ENCODE measurements around the gene NOX1. TPM values are rescaled to one million over a fixed set of nuclear protein-coding genes. Genes with fewer than 3 reads are reported as not detected.

The NOX1 gene
- total and polyA plus RNA-seq, 7 experiments from 2014 or later, result 0.12 TPM; not detected in 6

- no peak overlapping the region for H3K4me3 ChIP-seq (ENCODE audit: low read length)
- H3K27me3 Mint-ChIP-seq, result no peaks in the 10 kb centered on the region
- intact Hi-C loops (cut with micrococcal nuclease), result no loop called here
- no peak overlapping the region for H3K27ac Mint-ChIP-seq
- no peaks in the 10 kb centered on the region for H3K9me3 ChIP-seq (ENCODE audit: control insufficient read depth in 2 of 3, low read length in 3 of 3)
- H3K36me3 ChIP-seq (ENCODE audit: control insufficient read depth in 2 of 3, insufficient read depth in 3 of 3, low read length in 3 of 3), result no peaks in the 10 kb centered on the region
- no peaks in the 10 kb centered on the region for H3K4me1 ChIP-seq (ENCODE audit: control insufficient read depth in 2 of 2, insufficient read depth in 2 of 2, low read length in 2 of 2)
- POLR2A ChIA-PET, result no interaction called here
- CTCF ChIA-PET, result interaction anchor here (0.6 kb wide), 1 partner anchor 15 kb away, joined by 3 read pairs; no protein-coding TSS in a partner anchor
- H3K4me1 Mint-ChIP-seq, result peaks cover 0 to 7% (median 3%) of the 10 kb centered on the region in 7 donors
- H3K4me3 Mint-ChIP-seq, result no peak overlapping the region
- H3K27ac ChIP-seq (ENCODE audit: low read depth, low read length), result no peak overlapping the region
- no peak for ATAC-seq
- H3K27me3 ChIP-seq (ENCODE audit: control insufficient read depth in 2 of 2, insufficient read depth in 2 of 2, low read length in 2 of 2), result no peaks in the 10 kb centered on the region
- peaks cover 0 to 6% (median 3%) of the 10 kb centered on the region in 5 donors for H3K36me3 Mint-ChIP-seq
- H3K9me3 Mint-ChIP-seq, result no peaks in the 10 kb centered on the region
- no peak for DNase-seq
These were observed 9.5 kb upstream of the NOX1 start for GRCh38 chrX:100883654-100884053.

DNA sequence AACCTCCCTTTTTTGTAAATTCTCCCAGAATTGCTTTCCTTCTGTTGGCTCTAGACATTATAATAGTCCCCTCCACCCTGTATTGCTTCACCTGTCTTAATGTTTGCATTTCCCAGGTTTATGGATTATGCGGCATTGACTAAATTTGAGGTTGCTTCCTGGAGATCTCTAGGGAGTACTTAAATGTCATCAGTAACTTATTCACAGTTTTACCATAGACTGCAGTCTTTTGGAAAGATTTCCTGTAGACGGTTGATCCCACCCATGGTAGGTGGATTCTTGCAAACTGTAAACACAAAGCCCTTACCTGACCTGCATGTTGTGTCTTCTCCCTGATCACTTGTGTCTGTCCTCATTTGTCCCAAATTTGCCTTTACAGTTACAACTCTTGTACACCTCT, 6.2 kb upstream of the NOX1 start:
- Histone ChIP-seq H3K27ac (ENCODE audit: low read depth, low read length) (no peak overlapping the region), H3K4me3 (ENCODE audit: low read length) (no peak overlapping the region), H3K27me3 (ENCODE audit: control insufficient read depth in 2 of 2, insufficient read depth in 2 of 2, low read length in 2 of 2) (no peaks in the 10 kb centered on the region), H3K9me3 (ENCODE audit: control insufficient read depth in 2 of 3, low read length in 3 of 3) (no peaks in the 10 kb centered on the region), H3K4me1 (ENCODE audit: control insufficient read depth in 2 of 2, insufficient read depth in 2 of 2, low read length in 2 of 2) (no peaks in the 10 kb centered on the region), H3K36me3 (ENCODE audit: control insufficient read depth in 2 of 3, insufficient read depth in 3 of 3, low read length in 3 of 3) (no peaks in the 10 kb centered on the region)
- Mint-ChIP-seq H3K27me3 (no peaks in the 10 kb centered on the region), H3K36me3 (no peaks in the 10 kb centered on the region), H3K27ac (no peak overlapping the region), H3K9me3 (no peaks in the 10 kb centered on the region), H3K4me3 (no peak overlapping the region), H3K4me1 (peaks cover 0 to 7% (median 3%) of the 10 kb centered on the region in 7 donors)
- DNase-seq (no peak), ATAC-seq (no peak)
- ChIA-PET POLR2A (no interaction called here), CTCF (interaction anchor here (0.7 kb wide), 1 partner anchor 265 kb away, joined by 3 read pairs; no protein-coding TSS in a partner anchor)
- intact Hi-C loops (cut with micrococcal nuclease), result no loop called here

DNA sequence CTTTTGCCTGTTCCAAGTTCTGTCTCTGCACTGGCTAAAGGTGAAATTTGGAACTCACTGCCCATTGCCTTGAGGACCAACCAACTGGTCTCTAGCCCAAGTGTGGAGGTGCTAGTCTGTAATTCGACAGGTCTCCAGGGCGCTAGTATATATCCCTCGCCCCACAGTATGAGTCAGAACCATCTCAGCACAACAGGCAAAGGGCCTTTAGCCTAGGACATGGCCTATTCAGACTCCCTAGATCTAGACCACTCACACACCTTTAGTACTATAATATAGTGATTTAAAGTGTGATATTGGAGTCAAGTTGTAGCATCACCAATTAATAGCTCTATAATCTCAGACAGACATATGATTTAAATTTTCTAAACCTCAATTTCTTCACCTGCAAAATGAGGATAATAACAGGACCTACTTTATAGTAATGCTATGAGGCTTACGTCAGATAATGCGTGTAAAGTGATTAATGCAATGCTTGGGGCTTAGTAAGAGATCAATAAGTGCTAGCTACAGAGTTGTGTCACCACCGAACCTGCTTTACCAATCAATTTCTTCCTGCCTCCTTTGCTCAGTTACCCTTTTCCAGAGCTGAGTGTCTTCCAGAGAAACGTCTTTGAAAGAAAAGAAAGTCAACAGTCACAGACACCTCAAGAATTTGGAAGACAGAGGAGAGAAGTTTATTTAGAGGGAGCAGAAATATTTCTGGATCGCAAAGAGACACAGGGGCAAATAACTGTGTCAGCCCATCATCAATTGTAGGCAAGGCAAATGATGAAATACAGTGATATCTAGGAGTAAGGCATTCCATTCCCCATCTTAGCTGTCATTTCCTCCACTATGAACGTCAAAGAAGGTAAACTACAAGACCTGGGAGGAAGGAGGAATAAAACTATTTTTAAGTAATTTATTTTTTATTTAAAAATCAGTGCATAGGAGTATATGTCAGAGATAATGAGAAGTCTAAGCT, 2.3 kb downstream of the NOX1 start:
- H3K4me1 Mint-ChIP-seq, result no peaks in the 10 kb centered on the region
- H3K27ac ChIP-seq (ENCODE audit: low read depth, low read length), result no peak overlapping the region
- intact Hi-C loops (cut with micrococcal nuclease), result no loop called here
- no peaks in the 10 kb centered on the region for H3K27me3 ChIP-seq (ENCODE audit: control insufficient read depth in 2 of 2, insufficient read depth in 2 of 2, low read length in 2 of 2)
- CTCF ChIA-PET, result no interaction called here
- H3K4me3 Mint-ChIP-seq, result no peak overlapping the region
- peaks cover 0 to 4% (median 0%) of the 10 kb centered on the region in 5 donors for H3K27me3 Mint-ChIP-seq
- no peak overlapping the region for H3K4me3 ChIP-seq (ENCODE audit: low read length)
- no peak overlapping the region for H3K27ac Mint-ChIP-seq
- no peaks in the 10 kb centered on the region for H3K9me3 Mint-ChIP-seq
- no peaks in the 10 kb centered on the region for H3K36me3 Mint-ChIP-seq
- POLR2A ChIA-PET, result no interaction called here
- ATAC-seq, result no peak
- DNase-seq, result no peak
- no peaks in the 10 kb centered on the region for H3K4me1 ChIP-seq (ENCODE audit: control insufficient read depth in 2 of 2, insufficient read depth in 2 of 2, low read length in 2 of 2)
- H3K36me3 ChIP-seq (ENCODE audit: control insufficient read depth in 2 of 3, insufficient read depth in 3 of 3, low read length in 3 of 3), result no peaks in the 10 kb centered on the region
- no peaks in the 10 kb centered on the region for H3K9me3 ChIP-seq (ENCODE audit: control insufficient read depth in 2 of 3, low read length in 3 of 3)

DNA sequence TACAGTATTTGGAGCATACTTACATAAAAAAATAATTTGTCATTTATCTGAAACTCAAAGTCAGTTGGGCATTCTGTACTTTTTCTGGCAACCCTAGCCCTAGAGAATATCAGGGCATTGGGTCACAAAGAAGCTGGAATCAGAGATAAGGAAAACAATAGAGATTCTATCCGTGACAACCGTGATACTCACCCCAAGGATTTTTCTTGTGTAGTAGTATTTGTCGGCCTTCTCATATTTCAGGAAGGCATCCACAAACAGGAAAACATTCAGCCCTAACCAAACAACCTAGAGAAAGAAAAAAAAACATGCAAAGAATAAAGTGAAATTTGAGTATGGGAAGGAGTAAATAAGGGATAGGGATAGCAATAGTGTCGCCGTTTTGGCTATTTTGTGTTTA, 3.6 kb downstream of the NOX1 start:
- Histone ChIP-seq H3K9me3 (ENCODE audit: control insufficient read depth in 2 of 3, low read length in 3 of 3) (no peaks in the 10 kb centered on the region), H3K36me3 (ENCODE audit: control insufficient read depth in 2 of 3, insufficient read depth in 3 of 3, low read length in 3 of 3) (no peaks in the 10 kb centered on the region), H3K27ac (ENCODE audit: low read depth, low read length) (no peak overlapping the region), H3K27me3 (ENCODE audit: control insufficient read depth in 2 of 2, insufficient read depth in 2 of 2, low read length in 2 of 2) (no peaks in the 10 kb centered on the region), H3K4me1 (ENCODE audit: control insufficient read depth in 2 of 2, insufficient read depth in 2 of 2, low read length in 2 of 2) (no peaks in the 10 kb centered on the region), H3K4me3 (ENCODE audit: low read length) (no peak overlapping the region)
- Mint-ChIP-seq H3K27me3 (peaks cover 0 to 4% (median 0%) of the 10 kb centered on the region in 5 donors), H3K4me3 (no peak overlapping the region), H3K9me3 (peaks cover 0 to 1% (median 0%) of the 10 kb centered on the region in 11 donors), H3K27ac (no peak overlapping the region), H3K4me1 (no peaks in the 10 kb centered on the region), H3K36me3 (no peaks in the 10 kb centered on the region)
- ATAC-seq (no peak), DNase-seq (no peak)
- ChIA-PET CTCF (no interaction called here), POLR2A (no interaction called here)
- intact Hi-C loops (cut with micrococcal nuclease), result no loop called here

- H3K9me3 ChIP-seq (ENCODE audit: control insufficient read depth in 2 of 3, low read length in 3 of 3), result no peaks in the 10 kb centered on the region
- H3K4me3 Mint-ChIP-seq, result no peak overlapping the region
- POLR2A ChIA-PET, result no interaction called here
- ATAC-seq, result no peak
- no peaks in the 10 kb centered on the region for H3K36me3 ChIP-seq (ENCODE audit: control insufficient read depth in 2 of 3, insufficient read depth in 3 of 3, low read length in 3 of 3)
- H3K27me3 ChIP-seq (ENCODE audit: control insufficient read depth in 2 of 2, insufficient read depth in 2 of 2, low read length in 2 of 2), result no peaks in the 10 kb centered on the region
- peaks cover 0 to 6% (median 0%) of the 10 kb centered on the region in 5 donors for H3K27me3 Mint-ChIP-seq
- no peaks in the 10 kb centered on the region for H3K36me3 Mint-ChIP-seq
- DNase-seq, result no peak
- H3K27ac Mint-ChIP-seq, result no peak overlapping the region
- intact Hi-C loops (cut with micrococcal nuclease), result no loop called here
- CTCF ChIA-PET, result no interaction called here
- H3K4me1 Mint-ChIP-seq, result no peaks in the 10 kb centered on the region
- H3K27ac ChIP-seq (ENCODE audit: low read depth, low read length), result no peak overlapping the region
- H3K4me1 ChIP-seq (ENCODE audit: control insufficient read depth in 2 of 2, insufficient read depth in 2 of 2, low read length in 2 of 2), result no peaks in the 10 kb centered on the region
- no peak overlapping the region for H3K4me3 ChIP-seq (ENCODE audit: low read length)
- H3K9me3 Mint-ChIP-seq, result peaks cover 0 to 1% (median 0%) of the 10 kb centered on the region in 11 donors
These were observed 5.9 kb downstream of the NOX1 start for GRCh38 chrX:100868273-100868672.

- CTCF ChIA-PET, result no interaction called here
- no peaks in the 10 kb centered on the region for H3K9me3 ChIP-seq (ENCODE audit: control insufficient read depth in 2 of 3, low read length in 3 of 3)
- H3K9me3 Mint-ChIP-seq, result peaks cover 0 to 1% (median 0%) of the 10 kb centered on the region in 11 donors
- H3K4me1 Mint-ChIP-seq, result no peaks in the 10 kb centered on the region
- no peaks in the 10 kb centered on the region for H3K27me3 ChIP-seq (ENCODE audit: control insufficient read depth in 2 of 2, insufficient read depth in 2 of 2, low read length in 2 of 2)
- no peaks in the 10 kb centered on the region for H3K36me3 ChIP-seq (ENCODE audit: control insufficient read depth in 2 of 3, insufficient read depth in 3 of 3, low read length in 3 of 3)
- H3K4me3 ChIP-seq (ENCODE audit: low read length), result no peak overlapping the region
- no peak for DNase-seq
- no peaks in the 10 kb centered on the region for H3K4me1 ChIP-seq (ENCODE audit: control insufficient read depth in 2 of 2, insufficient read depth in 2 of 2, low read length in 2 of 2)
- H3K36me3 Mint-ChIP-seq, result no peaks in the 10 kb centered on the region
- ATAC-seq, result no peak
- H3K27ac Mint-ChIP-seq, result peak overlapping the region in 1 of 9 donors; percentile 72
- H3K27ac ChIP-seq (ENCODE audit: low read depth, low read length), result no peak overlapping the region
- peaks cover 0 to 4% (median 0%) of the 10 kb centered on the region in 5 donors for H3K27me3 Mint-ChIP-seq
- H3K4me3 Mint-ChIP-seq, result no peak overlapping the region
- intact Hi-C loops (cut with micrococcal nuclease), result no loop called here
- POLR2A ChIA-PET, result no interaction called here
These were observed 9.3 kb downstream of the NOX1 start for GRCh38 chrX:100864657-100865391.

Measured in naive thymus-derived CD4-positive, alpha-beta T cell (primary cell).